Measurements from ENCODE around the gene COMMD8. TPM values are rescaled to one million over a fixed set of nuclear protein-coding genes. Genes with fewer than 3 reads are reported as not detected.

Gene COMMD8
- total RNA-seq, 1 experiment from 2014 or later: 27.4 TPM

DNA sequence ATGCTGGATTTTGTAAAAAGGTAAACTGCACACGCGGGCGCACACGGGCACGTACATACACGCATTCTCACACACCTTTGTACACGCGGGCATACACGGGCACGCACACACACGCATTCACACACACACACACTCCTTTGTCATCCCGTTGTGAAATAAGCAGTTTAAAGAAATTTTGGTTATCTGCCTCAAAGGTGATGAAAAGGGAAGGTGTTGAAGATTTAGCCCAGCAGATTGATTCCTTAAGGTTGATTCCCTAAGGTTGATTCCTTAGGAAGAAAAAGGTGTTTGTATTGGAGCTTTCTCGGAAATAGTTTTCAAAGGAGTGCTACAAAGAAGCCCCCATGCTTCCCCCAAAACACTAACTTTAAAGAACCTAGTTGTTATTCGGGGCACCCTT is 22.3 kb upstream of the COMMD8 start:
- peak overlapping the region; percentile 77 for H3K4me2 ChIP-seq
- no peaks in the 10 kb centered on the region for H3K9me3 ChIP-seq (ENCODE audit: insufficient read depth, low read depth)
- no peaks in the 10 kb centered on the region for H3K27me3 ChIP-seq (ENCODE audit: insufficient read depth, low read depth)
- ChIA-PET POLR2A (ENCODE audit: unreplicated experiment) (no interaction called here), CTCF (interaction anchor here (0.9 kb wide), 1 partner anchor 78 kb away, joined by 4 read pairs; no protein-coding TSS in a partner anchor)
- TF ChIP-seq EZH2 (IDR thresholded peaks at IDR 0.05; ENCODE audit: low read depth): no peak
- TF ChIP-seq, protein P1, sequence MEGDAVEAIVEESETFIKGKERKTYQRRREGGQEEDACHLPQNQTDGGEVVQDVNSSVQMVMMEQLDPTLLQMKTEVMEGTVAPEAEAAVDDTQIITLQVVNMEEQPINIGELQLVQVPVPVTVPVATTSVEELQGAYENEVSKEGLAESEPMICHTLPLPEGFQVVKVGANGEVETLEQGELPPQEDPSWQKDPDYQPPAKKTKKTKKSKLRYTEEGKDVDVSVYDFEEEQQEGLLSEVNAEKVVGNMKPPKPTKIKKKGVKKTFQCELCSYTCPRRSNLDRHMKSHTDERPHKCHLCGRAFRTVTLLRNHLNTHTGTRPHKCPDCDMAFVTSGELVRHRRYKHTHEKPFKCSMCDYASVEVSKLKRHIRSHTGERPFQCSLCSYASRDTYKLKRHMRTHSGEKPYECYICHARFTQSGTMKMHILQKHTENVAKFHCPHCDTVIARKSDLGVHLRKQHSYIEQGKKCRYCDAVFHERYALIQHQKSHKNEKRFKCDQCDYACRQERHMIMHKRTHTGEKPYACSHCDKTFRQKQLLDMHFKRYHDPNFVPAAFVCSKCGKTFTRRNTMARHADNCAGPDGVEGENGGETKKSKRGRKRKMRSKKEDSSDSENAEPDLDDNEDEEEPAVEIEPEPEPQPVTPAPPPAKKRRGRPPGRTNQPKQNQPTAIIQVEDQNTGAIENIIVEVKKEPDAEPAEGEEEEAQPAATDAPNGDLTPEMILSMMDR (conservative IDR thresholded peaks at IDR 0.05): no peak
- H4K20me1 ChIP-seq (ENCODE audit: insufficient read depth): no peaks in the 10 kb centered on the region
- no peaks in the 10 kb centered on the region for H3K9me2 ChIP-seq (ENCODE audit: insufficient read depth)
- H3K4me1 ChIP-seq (replicated peaks; ENCODE audit: insufficient read depth): peaks cover 19% of the 10 kb centered on the region
- peaks cover 9% of the 10 kb centered on the region; the same call in 1 of the 2 replicates for H3F3A ChIP-seq (ENCODE audit: insufficient read depth, low read depth)
- peaks cover 10% of the 10 kb centered on the region; the same call in 1 of the 2 replicates for H3K79me2 ChIP-seq (ENCODE audit: low read depth)
- H3K36me3 ChIP-seq (ENCODE audit: low read depth): no peaks in the 10 kb centered on the region
- intact Hi-C loops (cut with micrococcal nuclease; ENCODE audit: unreplicated experiment): loop anchor here (1.0 to 2.0 kb wide), 4 partner anchors 23 to 71 kb away; partner anchors contain the start of gene COMMD8
- peak overlapping the region; percentile 67 for H3K27ac ChIP-seq
- DNase-seq: no peak
- H3K4me3 ChIP-seq: peak overlapping the region; percentile 78
- H2AFZ ChIP-seq: peak overlapping the region; percentile 91
- no TSS peak for BruUV-seq (replicated peaks)

DNA sequence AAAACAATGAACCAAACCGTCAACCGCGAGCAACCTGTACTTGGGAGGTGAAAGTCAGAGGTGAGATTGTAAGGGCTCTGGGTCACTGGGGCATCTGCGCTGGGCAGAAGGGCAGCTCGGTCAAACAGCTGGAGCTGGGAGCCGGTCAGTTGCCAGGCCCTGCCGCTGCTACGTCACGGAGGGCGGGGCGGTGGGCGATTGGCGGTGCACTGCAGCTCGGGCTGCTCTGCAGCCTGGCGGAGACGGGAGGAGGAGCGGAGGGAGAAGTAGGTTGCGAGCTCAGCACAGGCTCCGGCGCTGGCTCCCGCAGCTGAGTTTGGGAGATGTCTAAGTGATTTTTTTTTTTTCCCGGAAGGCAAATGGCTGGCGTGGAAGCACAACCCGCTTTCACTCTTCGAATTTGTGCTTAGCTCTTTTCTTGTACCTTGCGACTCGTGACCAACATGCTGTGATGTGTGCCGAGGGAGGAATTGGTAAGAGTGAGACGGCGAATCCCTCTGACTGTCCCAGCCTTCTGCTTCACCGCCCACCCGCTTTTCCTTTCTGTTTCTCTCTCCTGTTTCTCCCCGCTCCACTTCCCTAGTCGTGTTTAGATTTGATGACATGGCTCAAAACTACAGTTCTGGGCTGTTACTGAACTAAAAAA is 21.7 kb upstream of the COMMD8 start, which contains the start of gene ATP10D:
ATP10D (plus strand) TSS at position 229 of the 646 bp plus-strand sequence. CDS start 27,266 bp downstream, outside the sequence.
- CTCF ChIA-PET: interaction anchor here (0.9 to 1.4 kb wide), 2 partner anchors 71 to 79 kb away, joined by 4 read pairs; no protein-coding TSS in a partner anchor
- Histone ChIP-seq H3K36me3 (ENCODE audit: low read depth) (no peaks in the 10 kb centered on the region), H3K4me2 (peak within 1 kb of the TSS; percentile 77), H3K79me2 (ENCODE audit: low read depth) (peaks cover 10% of the 10 kb centered on the region; the same call in 1 of the 2 replicates), H3K4me1 (replicated peaks; ENCODE audit: insufficient read depth) (peaks cover 19% of the 10 kb centered on the region), H2AFZ (peak within 1 kb of the TSS; percentile 91), H3K27ac (peak within 1 kb of the TSS; percentile 67), H3K27me3 (ENCODE audit: insufficient read depth, low read depth) (no peaks in the 10 kb centered on the region), H3K9me3 (ENCODE audit: insufficient read depth, low read depth) (no peaks in the 10 kb centered on the region), H3K9me2 (ENCODE audit: insufficient read depth) (no peaks in the 10 kb centered on the region), H4K20me1 (ENCODE audit: insufficient read depth) (no peaks in the 10 kb centered on the region), H3K4me3 (peak within 1 kb of the TSS; percentile 78), H3F3A (ENCODE audit: insufficient read depth, low read depth) (peaks cover 9% of the 10 kb centered on the region; the same call in 1 of the 2 replicates)
- DNase-seq: peak; percentile 83 to 90
- BruUV-seq (replicated peaks): TSS peak; percentile 81
- TF ChIP-seq, protein P1 (conservative IDR thresholded peaks at IDR 0.05): no peak
- no peak for TF ChIP-seq EZH2 (IDR thresholded peaks at IDR 0.05; ENCODE audit: low read depth)
- POLR2A ChIA-PET (ENCODE audit: unreplicated experiment): interaction anchor here (0.6 to 0.8 kb wide), 3 partner anchors 22 to 214 kb away, joined by 5 to 7 read pairs (median 5); partner anchors contain the start of gene COMMD8
- intact Hi-C loops (cut with micrococcal nuclease; ENCODE audit: unreplicated experiment): loop anchor here (1.0 to 2.0 kb wide), 3 partner anchors 22 to 72 kb away; partner anchors contain the start of gene COMMD8

DNA sequence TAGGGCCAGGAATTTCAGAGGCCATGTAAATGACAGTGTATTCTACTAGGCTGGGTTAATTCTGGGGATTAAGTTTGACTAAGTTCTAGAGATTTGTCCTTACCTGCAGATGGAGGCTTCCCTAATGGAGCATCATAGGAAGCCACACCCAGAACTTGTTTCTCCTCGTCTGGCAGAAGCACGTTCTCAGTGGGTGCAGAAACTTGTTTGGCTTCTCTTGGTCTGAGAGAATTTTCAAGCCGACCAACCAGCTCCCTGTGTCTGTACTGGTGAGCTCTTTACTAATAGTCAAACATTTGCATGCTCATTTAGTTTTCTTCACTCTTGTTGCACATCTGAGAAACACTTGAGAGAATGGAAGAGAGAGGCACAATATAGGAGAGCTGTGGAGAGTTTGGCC is 20.7 kb upstream of the COMMD8 start:
- no peaks in the 10 kb centered on the region for H4K20me1 ChIP-seq (ENCODE audit: insufficient read depth)
- intact Hi-C loops (cut with micrococcal nuclease; ENCODE audit: unreplicated experiment): loop anchor here (2.0 kb wide), 2 partner anchors 21 to 73 kb away; partner anchors contain the start of gene COMMD8
- POLR2A ChIA-PET (ENCODE audit: unreplicated experiment): interaction anchor here (0.6 kb wide), 1 partner anchor 72 kb away, joined by 23 read pairs; no protein-coding TSS in a partner anchor
- H3K4me1 ChIP-seq (replicated peaks; ENCODE audit: insufficient read depth): peaks cover 19% of the 10 kb centered on the region
- DNase-seq: no peak
- H2AFZ ChIP-seq: no peak overlapping the region
- no TSS peak for BruUV-seq (replicated peaks)
- no peaks in the 10 kb centered on the region for H3K36me3 ChIP-seq (ENCODE audit: low read depth)
- no peak overlapping the region for H3K4me2 ChIP-seq
- H3K9me3 ChIP-seq (ENCODE audit: insufficient read depth, low read depth): no peaks in the 10 kb centered on the region
- no peak overlapping the region; the same call in 1 of the 2 replicates for H3K4me3 ChIP-seq
- peaks cover 9% of the 10 kb centered on the region; the same call in 1 of the 2 replicates for H3F3A ChIP-seq (ENCODE audit: insufficient read depth, low read depth)
- H3K9me2 ChIP-seq (ENCODE audit: insufficient read depth): no peaks in the 10 kb centered on the region
- H3K27ac ChIP-seq: no peak overlapping the region
- TF ChIP-seq, protein P1 (conservative IDR thresholded peaks at IDR 0.05): no peak
- TF ChIP-seq EZH2 (IDR thresholded peaks at IDR 0.05; ENCODE audit: low read depth): no peak
- no peaks in the 10 kb centered on the region for H3K27me3 ChIP-seq (ENCODE audit: insufficient read depth, low read depth)
- CTCF ChIA-PET: interaction anchor here (1.4 kb wide), 1 partner anchor 72 kb away, joined by 4 read pairs; no protein-coding TSS in a partner anchor
- peaks cover 10% of the 10 kb centered on the region; the same call in 1 of the 2 replicates for H3K79me2 ChIP-seq (ENCODE audit: low read depth)
